Endothelial cell of umbilical vein (primary cell): ENCODE results near the gene RNASEH2A. TPM values are rescaled to one million over a fixed set of nuclear protein-coding genes. Genes with fewer than 3 reads are reported as not detected.

Experiments
- BruUV-seq: library from RNA; stranded (reverse); fragments of 400-500 nt; replicated peaks from 2 replicates; lab custom pipeline; 2021; lab: Mats Ljungman, UMichigan
- CTCF ChIA-PET: fragments of 300-600, 350-600 bp; sonication (Branson Sonifier 250); formaldehyde crosslinking; loops from one replicate; lab custom pipeline; 2021; ENCODE audit warnings: antibody characterized with exemption, inconsistent platforms; lab: Charles Lee
- POLR2A ChIA-PET: fragments of 300-600, 350-600 bp; sonication (Branson Sonifier 250); formaldehyde crosslinking; loops from one replicate; lab custom pipeline; 2021; ENCODE audit warnings: antibody characterized with exemption, inconsistent platforms; lab: Charles Lee
- DNase-seq: peaks from one replicate; pipeline ENCODE4 v3.0.0-alpha.2; 2011; ENCODE audit warnings: low read depth, low spot score
- FAIRE-seq: peaks from 2 replicates; lab custom pipeline; 2011; peaks lifted over from hg19 to GRCh38; lab: Jason Lieb, UNC
- H2AFZ ChIP-seq: 2 replicates; pipeline ENCODE4 v1.6.0; 2012; ENCODE audit warnings: low read depth, low read length, control low read depth, inconsistent platforms
- H3K27ac ChIP-seq: 2 replicates; pipeline ENCODE4 v1.5.1; 2011; ENCODE audit warnings: low read depth, mild to moderate bottlenecking, control low read depth, low read length, moderate library complexity; ENCODE audit not compliant: insufficient read depth
- H3K27me3 ChIP-seq, 2 experiments: 2 replicates each; pipeline versions ENCODE4 v1.6.0 to v1.6.1; 2011; ENCODE audit warnings: low read length in 2 of 2, mixed read lengths in 1 of 2; ENCODE audit not compliant: control insufficient read depth in 2 of 2, insufficient read depth in 2 of 2
- H3K36me3 ChIP-seq, 2 experiments: 2 replicates in 1 of 2; 3 replicates in 1 of 2; pipeline ENCODE4 v1.5.1; 2011; ENCODE audit warnings: low read length in 2 of 2, mild to moderate bottlenecking in 1 of 2, moderate library complexity in 1 of 2; ENCODE audit not compliant: control insufficient read depth in 2 of 2, insufficient read depth in 2 of 2; ENCODE audit errors: extremely low read depth in 1 of 2
- H3K4me1 ChIP-seq: 3 replicates; pipeline ENCODE4 v1.5.1; 2011; ENCODE audit warnings: mild to moderate bottlenecking, low read length; ENCODE audit not compliant: control insufficient read depth, insufficient read depth; ENCODE audit errors: extremely low read depth
- H3K4me2 ChIP-seq: 2 replicates; pipeline ENCODE4 v1.6.1; 2011; ENCODE audit warnings: low read length, control low read depth, mixed read lengths; ENCODE audit not compliant: insufficient read depth
- H3K4me3 ChIP-seq, 3 experiments: fragments of 200-600 bp in 1 of 3; sonication (generic), shearing (Covaris generic) in 1 of 3; replicated peaks in 1 of 3; 2 replicates each; pipeline ENCODE4 v1.5.1; 2011 to 2016; ENCODE audit warnings: control low read depth in 3 of 3, low read length in 3 of 3, mild to moderate bottlenecking in 2 of 3, inconsistent platforms in 1 of 3, low read depth in 1 of 3, moderate library complexity in 1 of 3; ENCODE audit not compliant: insufficient read depth in 1 of 3
- H3K79me2 ChIP-seq: 2 replicates; pipeline ENCODE4 v1.6.0; 2012; ENCODE audit warnings: low read length, inconsistent platforms; ENCODE audit not compliant: control insufficient read depth, insufficient read depth
- H3K9ac ChIP-seq: replicated peaks from 2 replicates; pipeline ENCODE3; 2011; ENCODE audit warnings: low read length, control low read depth; ENCODE audit not compliant: insufficient read depth; ENCODE audit errors: extremely low read depth
- H3K9me1 ChIP-seq: replicated peaks from 3 replicates; pipeline ENCODE4 v1.6.0; 2011; ENCODE audit warnings: mild to moderate bottlenecking, low read length; ENCODE audit not compliant: control insufficient read depth, insufficient read depth; ENCODE audit errors: extremely low read depth
- H3K9me3 ChIP-seq: replicated peaks from 2 replicates; pipeline ENCODE4 v1.5.1; 2012; ENCODE audit warnings: low read length, inconsistent platforms; ENCODE audit not compliant: control insufficient read depth, insufficient read depth
- H4K20me1 ChIP-seq: replicated peaks from 2 replicates; pipeline ENCODE3; 2011; ENCODE audit warnings: mild to moderate bottlenecking, low read length; ENCODE audit not compliant: control insufficient read depth, insufficient read depth; ENCODE audit errors: extremely low read depth
- CTCF ChIP-seq, 2 donors: IDR thresholded peaks; 1 replicate in 1 of 2; 2 replicates in 1 of 2; pipeline ENCODE4 v1.5.1; 2011; ENCODE audit warnings: low read length in 2 of 2, mild to moderate bottlenecking in 2 of 2, moderate library complexity in 2 of 2, control low read depth in 1 of 2, inconsistent platforms in 1 of 2, low read depth in 1 of 2; ENCODE audit not compliant: insufficient read depth in 1 of 2; ENCODE audit errors: extremely low read depth in 1 of 2
- EZH2 ChIP-seq: IDR thresholded peaks from 2 replicates; pipeline ENCODE4 v1.6.1; 2012; ENCODE audit warnings: borderline replicate concordance, low read depth, mild to moderate bottlenecking, moderate library complexity, low read length, inconsistent platforms; ENCODE audit not compliant: severe bottlenecking
- GATA2 ChIP-seq: IDR thresholded peaks from 2 replicates; pipeline ENCODE4 v1.7.0; 2011; ENCODE audit warnings: low read depth, mild to moderate bottlenecking, moderate library complexity, mixed read lengths, low read length; ENCODE audit not compliant: insufficient read length, insufficient read depth
- JUN ChIP-seq: IDR thresholded peaks from 2 replicates; pipeline ENCODE4 v1.6.1; 2011; ENCODE audit warnings: borderline replicate concordance, low read depth; ENCODE audit not compliant: insufficient read length, insufficient read depth
- MYC ChIP-seq: IDR thresholded peaks from one replicate; pipeline ENCODE4 v1.6.1; 2011; ENCODE audit warnings: mild to moderate bottlenecking, low read depth, low read length
- POLR2A ChIP-seq: IDR thresholded peaks from 2 replicates; pipeline ENCODE4 v1.6.1; 2012; ENCODE audit warnings: low read depth, mild to moderate bottlenecking, control low read depth, low read length
- POLR2AphosphoS5 ChIP-seq: IDR thresholded peaks from 2 replicates; pipeline ENCODE4 v1.6.1; 2012; ENCODE audit warnings: low read depth, mild to moderate bottlenecking, control low read depth, low read length, moderate library complexity; ENCODE audit not compliant: insufficient read depth
- dilution Hi-C: fragments of 300-500 bp; cut with MboI; formaldehyde crosslinking; loops from one replicate; pipeline ENCODE4 v1.15.0; 2019; ENCODE audit warnings: low sequenced_read_pairs; ENCODE audit not compliant: extremely low pct_ligation_motif_present
- intact Hi-C: fragments of 100-400 bp; cut with micrococcal nuclease; formaldehyde crosslinking; loops from one replicate; pipeline ENCODE4 v1.10.0; 2022
- polyA plus RNA-seq, 4 experiments: library from polyadenylated mRNA; depleted of rRNA in 3 of 4; stranded (reverse) in 3 of 4; unstranded in 1 of 4; fragments of >200 nt; gene quantifications; 2 replicates each; pipeline versions ENCODE4 v1.2.1 to v1.2.3, GENCODE V29; 2011 to 2012; ENCODE audit warnings: missing spikeins in 1 of 4
- total RNA-seq: library from RNA; stranded (reverse); gene quantifications from 2 replicates; pipeline ENCODE4 v1.2.3, GENCODE V29; 2021

RNASEH2A gene
- total and polyA plus RNA-seq, 2 donors (not counting 3 experiments of a cell fraction or from before 2014, with no cell fraction given), result 25.6 to 45.4 TPM

GRCh38 chr19:12786952-12787351, 19.4 kb upstream of the RNASEH2A start:
- Histone ChIP-seq H3K4me1 (peaks cover 34% of the 10 kb centered on the region), H3K36me3 (no peaks in the 10 kb centered on the region), H3K9me3 (no peaks in the 10 kb centered on the region), H2AFZ (no peak overlapping the region), H3K27ac (no peak overlapping the region), H3K9me1 (no peaks in the 10 kb centered on the region), H3K9ac (no peak overlapping the region), H3K4me2 (no peak overlapping the region), H3K79me2 (peaks cover 3% of the 10 kb centered on the region), H4K20me1 (no peaks in the 10 kb centered on the region), H3K27me3 (no peaks in the 10 kb centered on the region), H3K4me3 (no peak overlapping the region)
- no peak for TF ChIP-seq MYC
- no peak for TF ChIP-seq EZH2
- no peak for TF ChIP-seq CTCF (IDR thresholded peaks at IDR 0.05; ENCODE audit: extremely low read depth in 1 of 2, insufficient read depth in 1 of 2, low read depth in 1 of 2, low read length in 2 of 2)
- TF ChIP-seq GATA2, result no peak
- TF ChIP-seq JUN, result no peak
- no peak for TF ChIP-seq POLR2AphosphoS5
- no peak for TF ChIP-seq POLR2A
- dilution Hi-C loops (no loop called here), intact Hi-C loops (loop anchor here (10.0 kb wide), 1 partner anchor 148 kb away; the partner anchor contains the start of genes CALR and FARSA)
- BruUV-seq, result no TSS peak
- DNase-seq (no peak), FAIRE-seq (no peak)
- ChIA-PET POLR2A (no interaction called here), CTCF (interaction anchor here (1.7 to 4.7 kb wide), 2 partner anchors 9 kb away, joined by 7 to 48 read pairs; no protein-coding TSS in a partner anchor)
